Measurements from ENCODE around the gene NDUFS5. TPM values are rescaled to one million over a fixed set of nuclear protein-coding genes. Genes with fewer than 3 reads are reported as not detected.

Gene NDUFS5
- total RNA-seq, 1 experiment from 2014 or later = 367 TPM

- Histone ChIP-seq H3K27ac (ENCODE audit: insufficient read length, low read depth, low read length) (no peak overlapping the region), H2BK20ac (ENCODE audit: low read depth, low read length, poor library complexity, severe bottlenecking) (no peak overlapping the region), H4K20me1 (ENCODE audit: control insufficient read depth, insufficient read depth, insufficient read length) (no peaks in the 10 kb centered on the region), H2BK120ac (ENCODE audit: low read depth, low read length, poor library complexity, severe bottlenecking) (no peak overlapping the region), H3T11ph (ENCODE audit: low read length) (no peak overlapping the region), H4K8ac (replicated peaks; ENCODE audit: insufficient read length, low read depth, low read length) (no peak overlapping the region), H3K79me2 (ENCODE audit: insufficient read depth, low read length) (no peaks in the 10 kb centered on the region), H3K79me1 (ENCODE audit: insufficient read depth, low read depth, low read length, poor library complexity, severe bottlenecking) (no peaks in the 10 kb centered on the region), H2BK5ac (ENCODE audit: insufficient read length, low read length) (no peak overlapping the region), H2BK15ac (ENCODE audit: low read depth, low read length) (no peak overlapping the region), H4K5ac (ENCODE audit: insufficient read length, low read depth, low read length) (no peak overlapping the region), H3K56ac (ENCODE audit: insufficient read length, low read depth, low read length) (no peak overlapping the region), H3K14ac (ENCODE audit: insufficient read depth, low read length) (no peak overlapping the region), H3K4me2 (ENCODE audit: insufficient read depth, insufficient read length, low read length) (peak overlapping the region; percentile 30), H3K4ac (ENCODE audit: low read depth, low read length) (no peak overlapping the region), H3K9ac (ENCODE audit: extremely low read depth, insufficient read length, low read length) (no peak overlapping the region), H2AFZ (ENCODE audit: low read length) (no peak overlapping the region), H3K9me3 (ENCODE audit: control insufficient read depth, low read depth, low read length) (no peaks in the 10 kb centered on the region), H4K91ac (ENCODE audit: insufficient read length, low read depth, low read length) (no peak overlapping the region), H3K23ac (ENCODE audit: insufficient read length, low read depth, low read length) (no peak overlapping the region), H3K4me1 (ENCODE audit: insufficient read depth, low read length) (no peaks in the 10 kb centered on the region), H3K18ac (ENCODE audit: insufficient read length, low read depth, low read length) (no peak overlapping the region), H3K23me2 (ENCODE audit: insufficient read length, low read depth, low read length, poor library complexity, severe bottlenecking) (peaks cover 4% of the 10 kb centered on the region), H2BK12ac (ENCODE audit: insufficient read length, low read depth, low read length) (no peak overlapping the region), H2AK5ac (ENCODE audit: insufficient read length, low read length) (no peak overlapping the region), H3K27me3 (ENCODE audit: insufficient read depth, low read length) (peaks cover 5% of the 10 kb centered on the region)
- Mint-ChIP-seq H3K4me3 (peak overlapping the region; percentile 73 to 84), H3K9me3 (no peaks in the 10 kb centered on the region; a peak in 1 of 5 replicates), H3K36me3 (ENCODE audit: insufficient read depth in 1 of 3, low read depth in 3 of 3) (no peaks in the 10 kb centered on the region), H3K27ac (peak overlapping the region in 1 of 3 experiments; percentile 62; a peak in 1 of 7 replicates), H3K27me3 (ENCODE audit: low read depth) (peaks cover 55% of the 10 kb centered on the region), H3K4me1 (peaks cover 10 to 11% of the 10 kb centered on the region in 2 experiments)
- no peak for TF ChIP-seq CTCF (conservative IDR thresholded peaks at IDR 0.05)
- no CpG with 5 or more reads among the region's 12 CpGs for WGBS (ENCODE audit: extremely low coverage, insufficient read length, low lambda C conversion rate)
- no peak for DNase-seq
Observed at GRCh38 chr1:39080269-39080826, 54.2 kb downstream of the NDUFS5 start.

Measured in H9 (cell line).